Right lobe of liver (tissue), 4 donors: Measurements from ENCODE around the gene RNF215.

Source experiments
- CTCF ChIP-seq, 4 donors: fragments of 200-600 bp in 3 of 4; fragments of 450-650 bp in 1 of 4; IDR thresholded peaks; one replicate each; pipeline versions ENCODE4 v1.5.1 to v1.8.0; 2016 to 2022; ENCODE audit warnings: antibody characterized with exemption in 4 of 4, mild to moderate bottlenecking in 2 of 4
- POLR2A ChIP-seq: fragments of 450-650 bp; IDR thresholded peaks from one replicate; pipeline ENCODE4 v1.6.1; 2017; ENCODE audit warnings: antibody characterized with exemption, mild to moderate bottlenecking
- donor health status: DM: no; HTN: no; CAD: no.
- donor health status: DM: no; HTN: no; CAD: no.
- donor health status: DM: no; HTN: yes; CAD: no.

- TF ChIP-seq POLR2A (no peak), CTCF (IDR thresholded peaks at IDR 0.05) (no peak)
Observed at GRCh38 chr22:30357236-30357570, 30.0 kb downstream of the RNF215 start.
